GM23338 (cell line): ENCODE data around the gene EXOC6B. TPM values are rescaled to one million over a fixed set of nuclear protein-coding genes. Genes with fewer than 3 reads are reported as not detected.

Source experiments
- ATAC-seq: fragments of 200-7000 bp; cut with Tn5 transposase; 3 replicates; pipeline ENCODE4 v1.9.1; 2020
- DNase-seq: peaks from one replicate; pipeline ENCODE4 v3.0.0-alpha.2; 2015; ENCODE audit warnings: low spot score
- H2AFZ ChIP-seq: fragments of 200-600 bp; sonication (generic); 2 replicates; pipeline ENCODE4 v1.8.0; 2016; ENCODE audit warnings: antibody characterized with exemption, mild to moderate bottlenecking, moderate library complexity
- H3F3A ChIP-seq: fragments of 200-600 bp; sonication (generic); replicated peaks from 2 replicates; pipeline ENCODE4 v1.8.0; 2017; ENCODE audit warnings: antibody characterized with exemption, mixed run types, low read depth
- H3K27ac ChIP-seq: fragments of 200-600 bp; sonication (generic); 2 replicates; pipeline ENCODE4 v1.6.1; 2016; ENCODE audit warnings: low read depth
- H3K27me3 ChIP-seq: fragments of 200-600 bp; sonication (generic); 2 replicates; pipeline ENCODE4 v1.8.0; 2016; ENCODE audit warnings: mild to moderate bottlenecking, mixed run types, moderate library complexity; ENCODE audit not compliant: insufficient read depth
- H3K36me3 ChIP-seq: fragments of 200-600 bp; sonication (generic); 2 replicates; pipeline ENCODE4 v1.8.0; 2016; ENCODE audit warnings: mild to moderate bottlenecking; ENCODE audit not compliant: insufficient read depth
- H3K4me1 ChIP-seq: fragments of 200-600 bp; sonication (generic); 2 replicates; pipeline ENCODE4 v1.8.0; 2016; ENCODE audit warnings: mild to moderate bottlenecking, moderate library complexity; ENCODE audit not compliant: insufficient read depth
- H3K4me2 ChIP-seq: fragments of 200-600 bp; sonication (generic); 2 replicates; pipeline ENCODE4 v1.7.1; 2017; ENCODE audit warnings: mixed run types
- H3K4me3 ChIP-seq: fragments of 200-600 bp; sonication (generic); 2 replicates; pipeline ENCODE4 v1.6.1; 2016; ENCODE audit warnings: mixed run types
- H3K79me2 ChIP-seq: fragments of 200-600 bp; sonication (generic); replicated peaks from 2 replicates; pipeline ENCODE4 v1.8.0; 2017; ENCODE audit warnings: mild to moderate bottlenecking; ENCODE audit not compliant: insufficient read depth
- H3K9me2 ChIP-seq: fragments of 200-600 bp; sonication (generic); 2 replicates; pipeline ENCODE4 v1.8.0; 2017; ENCODE audit not compliant: insufficient read depth
- H4K20me1 ChIP-seq: fragments of 200-600 bp; sonication (generic); replicated peaks from 2 replicates; pipeline ENCODE4 v1.8.0; 2017; ENCODE audit warnings: mild to moderate bottlenecking; ENCODE audit not compliant: insufficient read depth
- H3K27ac Mint-ChIP-seq: 2 replicates; pipeline ENCODE4 v1.8.0; 2020; ENCODE audit warnings: inconsistent platforms, mild to moderate bottlenecking, moderate library complexity, mixed read lengths
- H3K27me3 Mint-ChIP-seq: 3 replicates; pipeline ENCODE4 v1.8.0; 2022; ENCODE audit warnings: low read depth, mild to moderate bottlenecking, moderate library complexity, mixed read lengths, inconsistent platforms; ENCODE audit not compliant: insufficient read depth, poor library complexity
- H3K36me3 Mint-ChIP-seq: 3 replicates; pipeline ENCODE4 v1.8.0; 2021; ENCODE audit warnings: low read depth, mild to moderate bottlenecking, inconsistent platforms, moderate library complexity, mixed read lengths
- H3K4me1 Mint-ChIP-seq: 3 replicates; pipeline ENCODE4 v1.8.0; 2020; ENCODE audit warnings: mild to moderate bottlenecking, inconsistent platforms, mixed read lengths
- H3K4me3 Mint-ChIP-seq: 3 replicates; pipeline ENCODE4 v1.8.0; 2021; ENCODE audit warnings: moderate library complexity, mild to moderate bottlenecking, inconsistent platforms, mixed read lengths
- H3K9me3 Mint-ChIP-seq: 3 replicates; pipeline ENCODE4 v1.8.0; 2020; ENCODE audit warnings: moderate library complexity, mild to moderate bottlenecking, inconsistent platforms, mixed read lengths
- CREB1 ChIP-seq: fragments of 250-450 bp; sonication (Bioruptor Pico); IDR thresholded peaks from 2 replicates; pipeline ENCODE4 v1.5.0; 2020; ENCODE audit warnings: low read depth, mild to moderate bottlenecking, moderate library complexity
- CTCF ChIP-seq, 2 experiments: fragments of 200-600 bp in 1 of 2; sonication (generic) in 1 of 2; conservative IDR thresholded peaks; 2 replicates each; pipeline versions ENCODE4 v1.5.1 to v1.6.1; 2016 to 2017; ENCODE audit warnings: antibody characterized with exemption in 2 of 2, low read depth in 2 of 2, mild to moderate bottlenecking in 2 of 2, moderate library complexity in 1 of 2
- ETS1 ChIP-seq: IDR thresholded peaks from 2 replicates; pipeline ENCODE4 v1.6.1; 2016; ENCODE audit warnings: antibody characterized with exemption
- EZH2 ChIP-seq: fragments of 200-600 bp; sonication (generic); IDR thresholded peaks from one replicate; pipeline ENCODE4 v1.8.0; 2017; ENCODE audit warnings: antibody characterized with exemption, mild to moderate bottlenecking, low read depth; ENCODE audit not compliant: unreplicated experiment
- EZH2phosphoT487 ChIP-seq: fragments of 200-600 bp; sonication (generic); IDR thresholded peaks from one replicate; pipeline ENCODE4 v1.8.1; 2018; ENCODE audit warnings: antibody characterized with exemption; ENCODE audit not compliant: unreplicated experiment
- JUNB ChIP-seq: IDR thresholded peaks from one replicate; pipeline ENCODE4 v1.6.1; 2016; ENCODE audit warnings: antibody characterized with exemption; ENCODE audit not compliant: unreplicated experiment
- NANOG ChIP-seq: IDR thresholded peaks from 2 replicates; pipeline ENCODE4 v1.6.1; 2016; ENCODE audit warnings: antibody characterized with exemption, borderline replicate concordance
- POLR2AphosphoS5 ChIP-seq: IDR thresholded peaks from 2 replicates; pipeline ENCODE4 v1.6.1; 2016; ENCODE audit warnings: antibody characterized with exemption, low read depth
- REST ChIP-seq: IDR thresholded peaks from one replicate; pipeline ENCODE4 v1.6.1; 2018; ENCODE audit warnings: antibody characterized with exemption; ENCODE audit not compliant: unreplicated experiment
- STAT1 ChIP-seq: IDR thresholded peaks from one replicate; pipeline ENCODE4 v1.6.1; 2016; ENCODE audit warnings: antibody characterized with exemption; ENCODE audit not compliant: unreplicated experiment
- ZNF114 ChIP-seq: fragments of 250-450 bp; sonication (Bioruptor Pico); IDR thresholded peaks from 2 replicates; pipeline ENCODE4 v1.5.0; 2020; ENCODE audit warnings: mild to moderate bottlenecking, moderate library complexity
- ZNF331 ChIP-seq: fragments of 250-450 bp; sonication (Bioruptor Pico); IDR thresholded peaks from 2 replicates; pipeline ENCODE4 v1.5.0; 2020; ENCODE audit warnings: low read depth, mild to moderate bottlenecking, moderate library complexity
- ZNF462 ChIP-seq: fragments of 250-450 bp; sonication (Bioruptor Pico); IDR thresholded peaks from 2 replicates; pipeline ENCODE4 v1.5.0; 2020; ENCODE audit warnings: mild to moderate bottlenecking, moderate library complexity
- polyA plus RNA-seq: library from polyadenylated mRNA; unstranded; fragments of >200 nt; fragmentation: Nextera tagmentation; extraction: Ambion mirVana; gene quantifications from 2 replicates; pipeline ENCODE4 v1.2.1, GENCODE V29; 2016
- total RNA-seq: library from RNA; depleted of rRNA; stranded (reverse); fragments of >200 nt; shearing (Covaris generic); gene quantifications from 2 replicates; pipeline ENCODE4 v1.2.3, GENCODE V29; 2014

EXOC6B gene
- total and polyA plus RNA-seq, 2 experiments from 2014 or later: 7.2 to 45.9 TPM

- H3K27ac ChIP-seq: no peak overlapping the region
- H3K27ac Mint-ChIP-seq: no peak overlapping the region
- peaks cover 8% of the 10 kb centered on the region; the same call in 1 of the 2 replicates for H3K4me1 ChIP-seq
- H3K79me2 ChIP-seq: no peaks in the 10 kb centered on the region
- no peak for TF ChIP-seq REST
- no peak for TF ChIP-seq NANOG
- no peak for TF ChIP-seq EZH2
- TF ChIP-seq ZNF114 (CRISPR knock-in tag): no peak
- TF ChIP-seq ETS1: no peak
- no peak for TF ChIP-seq ZNF462 (CRISPR knock-in tag)
- no peak for TF ChIP-seq JUNB
- no peak for TF ChIP-seq CTCF (conservative IDR thresholded peaks at IDR 0.05; ENCODE audit: low read depth in 2 of 2)
- no peak for TF ChIP-seq POLR2AphosphoS5
- TF ChIP-seq ZNF331 (CRISPR knock-in tag): no peak
- no peak for TF ChIP-seq CREB1 (CRISPR knock-in tag)
- no peak for TF ChIP-seq EZH2phosphoT487
- TF ChIP-seq STAT1: no peak
- H3K36me3 ChIP-seq: no peaks in the 10 kb centered on the region
- H3K9me2 ChIP-seq: no peaks in the 10 kb centered on the region
- peaks cover 21% of the 10 kb centered on the region for H3K27me3 Mint-ChIP-seq
- H3K4me1 Mint-ChIP-seq: peaks cover 24% of the 10 kb centered on the region
- H4K20me1 ChIP-seq: no peaks in the 10 kb centered on the region
- no peak overlapping the region for H2AFZ ChIP-seq
- H3K4me2 ChIP-seq: no peak overlapping the region
- DNase-seq: no peak
- H3K4me3 ChIP-seq: no peak overlapping the region
- H3F3A ChIP-seq: no peaks in the 10 kb centered on the region
- H3K4me3 Mint-ChIP-seq: no peak overlapping the region
- no peaks in the 10 kb centered on the region for H3K36me3 Mint-ChIP-seq
- ATAC-seq: no peak; the same call in 2 of the 3 replicates
- no peaks in the 10 kb centered on the region; the same call in 2 of the 3 replicates for H3K9me3 Mint-ChIP-seq
- no peaks in the 10 kb centered on the region for H3K27me3 ChIP-seq
Observed at GRCh38 chr2:72128059-72128842, 697.6 kb downstream of the EXOC6B start.
